GM18520 (cell line): ENCODE results near the gene USP9X.
"Not testable (repeated sequence)": the region's sequence is repeated elsewhere in the genome, so short reads cannot be mapped to it uniquely, and the experiment has no call there.

Source experiments
- ATAC-seq: cut with Tn5 transposase; IDR thresholded peaks from one replicate; pipeline ENCODE4 v1.9.1; 2021; ENCODE audit not compliant: unreplicated experiment

Gene USP9X

GRCh38 chrX:41084893-41085511 lies at the start of gene USP9X:
Gene USP9X, plus strand, starts transcription at chrX:41085445. Its CDS starts 38,184 bp downstream, at chrX:41123629.
- ATAC-seq = peak; percentile 31

DNA sequence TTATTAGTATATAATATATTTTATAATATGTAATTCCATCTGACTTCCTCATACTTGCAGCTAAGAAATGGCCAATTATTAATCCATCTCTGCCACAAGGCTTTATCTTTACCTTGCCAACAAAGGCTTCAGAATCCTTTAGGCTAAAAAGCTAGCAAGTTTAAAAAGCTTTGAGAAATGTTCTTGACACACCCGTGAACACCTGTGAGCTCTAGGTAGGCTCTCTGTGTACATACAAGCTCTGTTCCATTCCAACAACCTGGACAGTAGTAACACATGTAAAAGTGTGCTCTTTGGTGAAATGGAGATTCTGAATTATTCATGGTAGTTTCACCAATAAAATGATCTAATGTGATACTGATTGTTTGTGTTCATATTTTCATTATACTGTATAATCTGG lies 49.7 kb upstream of the USP9X start:
- no peak for ATAC-seq

- ATAC-seq = no peak
Measured at GRCh38 chrX:41036668-41037326, 48.4 kb upstream of the USP9X start.

GRCh38 chrX:41043196-41043595 lies 42.0 kb upstream of the USP9X start:
- no peak for ATAC-seq

DNA sequence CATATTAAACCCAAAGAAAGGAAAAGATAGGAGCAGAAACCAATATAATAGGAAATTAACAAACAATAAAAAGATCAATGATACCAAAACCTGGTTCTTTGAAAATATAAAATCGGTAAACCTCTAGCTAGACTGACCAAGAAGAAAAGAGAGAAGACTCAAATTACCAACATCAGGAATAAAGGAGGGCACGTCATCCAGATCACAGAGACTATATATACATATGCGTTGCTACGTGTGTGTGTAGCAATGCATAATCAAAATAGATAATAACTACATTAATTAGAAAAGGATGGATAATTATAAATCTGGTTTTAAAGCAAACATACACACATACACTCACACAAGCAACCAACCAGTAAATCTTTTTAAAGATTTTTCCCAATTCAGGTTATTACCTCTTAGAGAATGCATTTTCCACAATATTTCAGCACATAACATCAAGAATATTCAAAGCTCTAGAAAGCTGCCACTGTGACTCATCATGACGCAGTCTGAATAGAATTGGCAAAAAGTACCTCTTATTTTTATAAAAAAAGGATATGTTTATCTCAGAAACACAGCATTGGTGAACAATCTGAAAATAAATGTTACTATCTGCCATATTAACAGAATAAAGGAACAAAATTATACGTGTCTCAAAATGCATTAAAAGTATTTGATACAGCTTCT lies 41.4 kb upstream of the USP9X start:
- ATAC-seq = no peak

DNA sequence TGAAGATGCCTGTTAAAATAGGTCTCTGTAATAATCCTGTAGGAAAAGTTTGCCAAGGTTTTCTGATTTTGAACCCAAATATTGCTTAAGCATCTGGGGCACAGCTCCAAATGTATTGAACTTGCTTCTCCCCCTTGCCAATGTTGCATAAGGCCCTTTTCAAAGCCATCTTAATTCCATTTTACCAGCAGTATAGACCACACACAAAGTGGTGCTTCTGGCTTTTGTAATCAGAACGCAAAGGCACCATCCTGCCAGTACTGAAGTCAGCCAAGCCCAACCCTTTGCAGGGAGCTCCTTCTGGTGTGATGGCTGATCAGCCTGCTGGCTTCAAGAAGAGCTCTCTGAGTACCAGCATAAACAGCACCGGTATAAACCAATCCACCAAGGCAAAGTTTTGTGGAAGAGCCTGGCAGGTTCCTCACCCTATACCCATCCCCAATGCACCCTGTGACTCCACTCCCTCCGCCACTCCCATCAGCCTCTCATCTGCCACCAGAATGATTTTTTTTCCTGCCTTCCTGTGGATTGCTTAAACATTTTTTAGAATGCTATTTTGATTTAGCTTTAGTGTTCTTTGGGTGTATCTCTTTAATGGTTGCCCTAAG lies 39.2 kb upstream of the USP9X start:
- ATAC-seq = no peak

DNA sequence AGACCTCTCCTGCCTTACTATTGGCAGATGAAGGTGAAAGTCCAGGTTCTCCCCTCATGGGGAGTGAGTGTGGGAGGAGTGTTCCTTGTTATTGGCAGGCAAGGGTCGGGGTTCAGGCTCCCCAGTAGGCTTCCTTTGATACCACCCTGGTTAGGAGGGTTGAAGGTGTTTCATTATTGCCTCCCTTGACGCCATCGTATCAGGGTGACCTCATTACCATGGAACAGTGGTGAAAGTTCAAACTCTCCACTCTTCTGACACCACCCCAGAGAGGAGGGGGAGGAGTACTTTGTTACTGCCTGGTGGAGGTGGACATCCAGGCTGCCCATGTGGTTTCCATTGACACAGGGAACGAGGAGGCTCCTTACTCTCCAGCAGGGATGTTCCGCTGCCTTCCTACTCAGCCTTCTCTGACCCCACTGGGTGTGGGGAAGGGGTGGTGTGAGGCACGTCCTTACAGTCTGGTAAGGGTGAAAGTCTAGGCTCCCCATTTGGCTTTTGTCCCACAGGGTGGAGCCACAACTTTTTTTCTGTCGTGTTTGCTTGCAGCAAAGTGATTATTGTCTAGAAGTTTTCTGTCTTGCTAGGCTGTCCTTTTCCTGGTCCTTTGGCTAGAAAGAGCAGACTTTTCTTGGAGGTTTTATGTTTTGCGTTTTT lies 37.2 kb upstream of the USP9X start:
- no peak for ATAC-seq

- no peak for ATAC-seq
Measured at GRCh38 chrX:41050359-41050758, 34.9 kb upstream of the USP9X start.

GRCh38 chrX:41051288-41051687 lies 34.0 kb upstream of the USP9X start:
- no peak for ATAC-seq

GRCh38 chrX:41055740-41056139 lies 29.5 kb upstream of the USP9X start:
- ATAC-seq = no peak

GRCh38 chrX:41063276-41063675 lies 22.0 kb upstream of the USP9X start:
- not testable (repeated sequence) for ATAC-seq

DNA sequence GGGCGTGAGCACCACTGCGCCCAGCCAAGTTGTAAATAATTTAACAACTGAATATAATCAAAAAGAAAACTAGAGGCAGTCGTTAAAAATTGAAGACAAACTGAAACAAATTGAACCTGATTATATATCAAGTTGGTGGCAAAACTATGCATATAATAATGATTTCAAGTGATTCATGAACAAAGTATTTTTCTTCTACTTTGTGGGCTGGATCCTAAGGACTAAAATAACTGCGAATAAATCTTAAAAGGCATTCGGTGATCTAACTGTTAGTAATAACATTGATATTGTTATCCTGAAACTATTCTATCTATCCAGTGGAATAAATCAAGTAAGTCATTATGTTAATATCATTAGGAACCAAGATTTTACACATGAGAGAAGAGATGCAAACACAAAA lies 21.2 kb upstream of the USP9X start:
- ATAC-seq = no peak

- ATAC-seq = no peak
Measured at GRCh38 chrX:41066391-41066790, 18.9 kb upstream of the USP9X start.

DNA sequence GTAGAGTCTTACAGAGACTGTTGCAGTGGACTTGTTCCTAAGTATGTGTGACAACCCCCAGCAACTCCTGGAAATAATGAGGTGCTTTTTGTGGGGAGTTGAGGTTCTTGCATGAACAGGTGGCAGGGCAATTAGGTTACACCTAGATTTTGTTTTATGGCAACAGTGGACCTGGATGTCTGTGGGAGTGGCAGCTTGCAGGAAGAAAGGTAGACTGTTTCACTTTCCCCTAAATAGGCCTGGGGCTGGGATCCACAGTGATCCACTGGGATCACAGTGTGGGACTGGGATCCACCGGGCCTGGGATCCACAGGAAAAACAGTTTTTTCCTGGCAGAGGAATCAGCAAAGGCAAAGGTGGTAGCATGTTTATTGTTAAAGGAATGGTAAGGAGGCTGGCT lies 18.3 kb upstream of the USP9X start:
- no peak for ATAC-seq

GRCh38 chrX:41067721-41068120 lies 17.5 kb upstream of the USP9X start:
- ATAC-seq = no peak

- ATAC-seq = no peak
Measured at GRCh38 chrX:41076742-41077141, 8.5 kb upstream of the USP9X start.

DNA sequence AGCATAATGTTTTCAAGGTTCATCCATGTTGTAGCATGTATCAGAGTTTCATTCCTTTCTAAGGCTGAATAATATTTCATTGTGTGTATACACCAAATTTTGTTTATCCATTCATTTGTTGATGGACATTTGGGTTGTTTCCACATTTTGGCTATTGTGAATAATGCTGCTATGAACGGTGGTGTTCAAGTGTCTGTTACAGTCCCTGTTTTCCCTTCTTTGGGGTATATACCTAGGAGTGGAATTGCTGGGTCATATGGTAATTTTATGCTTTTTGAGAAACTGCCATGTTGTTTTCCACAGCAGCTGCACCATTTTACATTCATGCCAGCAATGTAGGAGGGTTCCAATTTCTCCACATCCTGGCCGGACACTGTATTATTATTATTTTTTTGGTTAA lies 3.4 kb upstream of the USP9X start:
- no peak for ATAC-seq

DNA sequence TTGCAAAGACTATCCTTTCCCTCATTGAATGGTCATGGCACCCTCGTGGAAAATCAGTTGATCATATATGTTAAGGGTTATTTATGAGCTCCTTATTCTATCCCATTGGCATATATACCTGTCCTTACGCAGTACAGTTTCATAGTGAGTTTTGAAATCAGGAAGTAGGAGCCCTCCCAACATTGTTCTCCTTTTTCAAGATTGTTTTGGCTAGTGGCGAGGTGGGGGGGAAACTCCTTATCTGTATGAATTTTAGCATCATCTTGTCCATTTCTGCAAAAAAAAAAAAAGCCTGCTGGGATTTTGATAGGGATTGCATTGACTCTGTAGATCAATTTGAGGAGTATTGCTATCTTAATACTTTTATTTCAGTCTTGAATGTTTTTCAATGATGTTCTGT lies 2.5 kb upstream of the USP9X start:
- no peak for ATAC-seq

DNA sequence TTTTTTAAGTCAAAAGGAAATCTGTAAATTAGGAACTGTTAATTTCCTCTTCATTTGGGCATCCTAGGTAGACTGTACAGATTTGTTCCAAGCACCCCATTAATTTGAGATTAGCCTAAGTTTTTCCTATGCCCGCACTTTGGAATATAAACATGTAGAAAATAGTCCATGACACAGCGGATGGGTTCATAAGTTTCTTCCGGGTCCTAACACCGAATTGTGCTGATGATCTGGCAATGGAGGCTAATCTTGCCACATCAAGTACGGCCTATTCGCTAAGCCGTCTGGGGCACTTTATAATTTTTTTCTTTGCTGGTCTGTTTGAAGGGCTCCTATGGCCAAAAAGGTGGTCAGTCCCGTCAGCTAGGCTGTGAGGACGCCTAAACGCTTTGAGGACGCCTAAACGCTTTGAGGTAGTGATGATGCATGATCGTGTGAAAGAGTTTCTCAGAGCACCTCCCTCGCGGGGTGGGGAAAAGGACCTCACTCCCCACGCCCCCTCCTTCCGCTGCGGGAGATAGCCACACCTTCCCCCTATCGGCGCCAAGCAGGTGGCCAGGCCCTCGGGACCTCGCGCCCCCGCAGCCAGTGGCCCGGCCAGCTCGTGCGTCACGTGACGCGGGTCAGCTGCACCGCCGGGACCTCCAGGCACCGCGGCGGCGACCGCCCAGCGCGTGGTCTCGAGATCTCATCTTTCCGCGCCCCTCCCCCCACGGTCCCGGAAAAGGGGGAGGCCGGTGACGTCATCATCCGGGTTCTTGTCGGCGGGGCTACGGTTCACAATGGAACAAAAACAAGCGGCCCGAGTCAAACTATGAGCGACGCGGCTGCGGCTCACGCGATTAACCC lies 977 bp upstream of the USP9X start:
- peak; percentile 65 for ATAC-seq

DNA sequence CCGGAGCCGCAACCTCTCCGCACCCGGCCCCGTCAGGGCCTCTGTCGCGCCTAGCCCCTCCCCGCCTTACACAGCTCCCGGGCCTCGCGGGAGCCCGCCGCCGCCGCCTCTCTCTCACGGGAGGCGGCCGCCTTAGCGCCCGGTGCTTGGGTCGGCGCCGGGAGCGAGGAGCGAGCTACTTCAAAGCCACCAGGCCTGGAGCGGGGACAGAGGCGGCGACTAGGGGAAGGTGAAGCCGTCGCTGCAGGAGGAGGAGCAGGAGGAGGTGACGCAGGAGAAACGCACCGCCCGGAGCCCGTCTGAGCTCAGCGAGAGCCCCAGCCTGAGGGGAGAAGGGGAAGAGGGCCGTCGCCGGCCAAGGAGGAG lies 250 bp downstream of the USP9X start:
- ATAC-seq = peak; percentile 23
